WTC11 (cell line): ENCODE results near the gene PHLPP1.

Experiments used
- CREM ChIP-seq: sonication (generic); formaldehyde crosslinking; IDR thresholded peaks from 2 replicates; pipeline ENCODE4 v1.8.1; 2022; ENCODE audit warnings: mild to moderate bottlenecking, missing genetic modification reagents, moderate library complexity
- NFYB ChIP-seq: sonication (generic); formaldehyde crosslinking; conservative IDR thresholded peaks from 2 replicates; pipeline ENCODE4 v1.8.0; 2022; ENCODE audit warnings: low read depth, missing genetic modification reagents
- OVOL2 ChIP-seq: fragments of 250-450 bp; sonication (Bioruptor Pico); IDR thresholded peaks from 2 replicates; pipeline ENCODE4 v1.9.0; 2021; ENCODE audit warnings: mild to moderate bottlenecking, borderline replicate concordance
- SP1 ChIP-seq: sonication (generic); formaldehyde crosslinking; conservative IDR thresholded peaks from 2 replicates; pipeline ENCODE4 v1.8.1; 2022; ENCODE audit warnings: missing genetic modification reagents
- TCF7 ChIP-seq: sonication (generic); formaldehyde crosslinking; IDR thresholded peaks from 2 replicates; pipeline ENCODE4 v1.8.0; 2022; ENCODE audit warnings: mild to moderate bottlenecking, low read depth, missing genetic modification reagents, moderate library complexity
- ZNF423 ChIP-seq: fragments of 250-450 bp; sonication (Bioruptor Pico); IDR thresholded peaks from 2 replicates; pipeline ENCODE4 v2.1.2; 2022; ENCODE audit warnings: mild to moderate bottlenecking, moderate library complexity
- TF ChIP-seq, protein P1 (sequence below): fragments of 200-600 bp; IDR thresholded peaks from 2 replicates; pipeline ENCODE4 v1.8.0; 2022; ENCODE audit warnings: antibody characterized with exemption
- TF ChIP-seq, protein P2 (sequence below): sonication (generic); formaldehyde crosslinking; IDR thresholded peaks from 2 replicates; pipeline ENCODE4 v1.8.1; 2023; ENCODE audit warnings: mild to moderate bottlenecking, missing genetic modification reagents, moderate library complexity

DNA sequence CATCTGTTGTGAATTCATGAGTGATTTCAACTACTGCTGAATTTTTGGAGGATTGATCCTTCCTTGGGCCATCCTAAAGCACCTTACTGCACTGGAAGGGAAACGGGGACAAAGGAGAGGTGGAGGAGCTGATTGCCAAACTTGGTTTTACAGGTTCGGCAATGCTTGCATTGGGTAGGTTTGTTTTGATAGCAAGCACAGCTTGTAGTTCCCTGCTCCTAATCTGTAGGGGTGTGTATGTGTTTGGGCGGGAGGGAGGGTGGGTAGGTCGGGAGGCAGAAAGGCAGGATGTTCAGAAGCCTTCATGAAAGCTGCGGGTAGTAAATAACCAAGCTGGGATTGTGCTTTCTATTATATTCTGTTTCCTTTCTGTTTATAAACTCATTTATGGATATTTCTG, 24.6 kb downstream of the PHLPP1 start:
- no peak for TF ChIP-seq OVOL2 (CRISPR knock-in tag)
- TF ChIP-seq NFYB (CRISPR knock-in tag): no peak
- TF ChIP-seq ZNF423 (CRISPR knock-in tag): no peak
- TF ChIP-seq, protein P1, sequence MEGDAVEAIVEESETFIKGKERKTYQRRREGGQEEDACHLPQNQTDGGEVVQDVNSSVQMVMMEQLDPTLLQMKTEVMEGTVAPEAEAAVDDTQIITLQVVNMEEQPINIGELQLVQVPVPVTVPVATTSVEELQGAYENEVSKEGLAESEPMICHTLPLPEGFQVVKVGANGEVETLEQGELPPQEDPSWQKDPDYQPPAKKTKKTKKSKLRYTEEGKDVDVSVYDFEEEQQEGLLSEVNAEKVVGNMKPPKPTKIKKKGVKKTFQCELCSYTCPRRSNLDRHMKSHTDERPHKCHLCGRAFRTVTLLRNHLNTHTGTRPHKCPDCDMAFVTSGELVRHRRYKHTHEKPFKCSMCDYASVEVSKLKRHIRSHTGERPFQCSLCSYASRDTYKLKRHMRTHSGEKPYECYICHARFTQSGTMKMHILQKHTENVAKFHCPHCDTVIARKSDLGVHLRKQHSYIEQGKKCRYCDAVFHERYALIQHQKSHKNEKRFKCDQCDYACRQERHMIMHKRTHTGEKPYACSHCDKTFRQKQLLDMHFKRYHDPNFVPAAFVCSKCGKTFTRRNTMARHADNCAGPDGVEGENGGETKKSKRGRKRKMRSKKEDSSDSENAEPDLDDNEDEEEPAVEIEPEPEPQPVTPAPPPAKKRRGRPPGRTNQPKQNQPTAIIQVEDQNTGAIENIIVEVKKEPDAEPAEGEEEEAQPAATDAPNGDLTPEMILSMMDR: no peak
- no peak for TF ChIP-seq TCF7 (CRISPR knock-in tag)
- TF ChIP-seq, protein P2, sequence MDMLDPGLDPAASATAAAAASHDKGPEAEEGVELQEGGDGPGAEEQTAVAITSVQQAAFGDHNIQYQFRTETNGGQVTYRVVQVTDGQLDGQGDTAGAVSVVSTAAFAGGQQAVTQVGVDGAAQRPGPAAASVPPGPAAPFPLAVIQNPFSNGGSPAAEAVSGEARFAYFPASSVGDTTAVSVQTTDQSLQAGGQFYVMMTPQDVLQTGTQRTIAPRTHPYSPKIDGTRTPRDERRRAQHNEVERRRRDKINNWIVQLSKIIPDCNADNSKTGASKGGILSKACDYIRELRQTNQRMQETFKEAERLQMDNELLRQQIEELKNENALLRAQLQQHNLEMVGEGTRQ (CRISPR knock-in tag): no peak
- TF ChIP-seq SP1: no peak
- no peak for TF ChIP-seq CREM (CRISPR knock-in tag)
